HEK293 (cell line): ENCODE results near the gene KCNK15.
A peak's percentile ranks its signal among the peaks of the same experiment; 100 is the strongest.

Experiments
- CTCF ChIA-PET: fragments of 350-600 bp; formaldehyde crosslinking; extraction: SDS; loops from one replicate; lab custom pipeline; 2021; ENCODE audit warnings: antibody characterized with exemption; lab: Yijun Ruan, JAX
- POLR2A ChIA-PET: fragments of 300-600 bp; formaldehyde crosslinking; extraction: SDS; loops from one replicate; lab custom pipeline; 2020; ENCODE audit warnings: antibody characterized with exemption, inconsistent platforms; lab: Yijun Ruan, JAX
- H3K27ac ChIP-seq: fragments of 200-500 bp; sonication (Bioruptor generic); 2 replicates; pipeline ENCODE4 v1.5.1; 2014; ENCODE audit warnings: low read depth, low read length, control low read depth, inconsistent platforms; ENCODE audit errors: extremely low read depth
- H3K36me3 ChIP-seq, 2 experiments: fragments of 200-500 bp in 1 of 2; sonication (Bioruptor generic) in 1 of 2; 1 replicate in 1 of 2; 2 replicates in 1 of 2; pipeline ENCODE4 v1.5.1; 2014 to 2017; ENCODE audit warnings: inconsistent platforms in 2 of 2, low read length in 2 of 2; ENCODE audit not compliant: control insufficient read depth in 2 of 2, insufficient read depth in 1 of 2
- H3K4me1 ChIP-seq: fragments of 200-500 bp; sonication (Bioruptor generic); 2 replicates; pipeline ENCODE4 v1.5.1; 2014; ENCODE audit warnings: mild to moderate bottlenecking, low read length, inconsistent platforms; ENCODE audit not compliant: control insufficient read depth, insufficient read depth
- H3K4me3 ChIP-seq: 2 replicates; pipeline ENCODE4 v1.5.1; 2011; ENCODE audit warnings: low read depth, mild to moderate bottlenecking, control low read depth, low read length, moderate library complexity
- H3K9me3 ChIP-seq: fragments of 200-500 bp; sonication (Bioruptor generic); 2 replicates; pipeline ENCODE4 v1.5.1; 2014; ENCODE audit warnings: low read depth, low read length, inconsistent platforms; ENCODE audit not compliant: control insufficient read depth, insufficient read depth
- ATF2 ChIP-seq: fragments of 450-650 bp; formaldehyde crosslinking; IDR thresholded peaks from 2 replicates; pipeline ENCODE4 v1.5.1; 2016; ENCODE audit warnings: missing biosample characterization, missing genetic modification characterization, low read depth
- EGR2 ChIP-seq: fragments of 450-650 bp; formaldehyde crosslinking; IDR thresholded peaks from 2 replicates; pipeline ENCODE4 v1.5.1; 2016; ENCODE audit warnings: low read depth, missing biosample characterization, missing genetic modification characterization
- HOXC10 ChIP-seq: sonication (generic); formaldehyde crosslinking; IDR thresholded peaks from 2 replicates; pipeline ENCODE4 v1.8.1; 2023; ENCODE audit warnings: mild to moderate bottlenecking, missing genetic modification reagents
- TSHZ1 ChIP-seq: fragments of 450-650 bp; formaldehyde crosslinking; IDR thresholded peaks from 2 replicates; pipeline ENCODE4 v1.5.1; 2016; ENCODE audit warnings: missing biosample characterization, missing genetic modification characterization, borderline replicate concordance
- ZBTB17 ChIP-seq: fragments of 450-650 bp; formaldehyde crosslinking; IDR thresholded peaks from 2 replicates; pipeline ENCODE4 v1.5.1; 2016; ENCODE audit warnings: missing biosample characterization, missing genetic modification characterization
- ZBTB44 ChIP-seq: fragments of 450-650 bp; IDR thresholded peaks from 2 replicates; pipeline ENCODE4 v1.5.1; 2018; ENCODE audit warnings: missing biosample characterization, mild to moderate bottlenecking, missing genetic modification characterization
- ZNF18 ChIP-seq: fragments of 450-650 bp; formaldehyde crosslinking; IDR thresholded peaks from 2 replicates; pipeline ENCODE4 v1.5.1; 2016; ENCODE audit warnings: missing biosample characterization, missing genetic modification characterization
- ZNF221 ChIP-seq: fragments of 450-650 bp; formaldehyde crosslinking; IDR thresholded peaks from 2 replicates; pipeline ENCODE4 v1.5.1; 2017; ENCODE audit warnings: missing biosample characterization, missing genetic modification characterization, borderline replicate concordance
- ZNF23 ChIP-seq: fragments of 450-650 bp; formaldehyde crosslinking; IDR thresholded peaks from 2 replicates; pipeline ENCODE4 v1.5.1; 2016; ENCODE audit warnings: missing biosample characterization, missing genetic modification characterization, borderline replicate concordance
- ZNF324 ChIP-seq: fragments of 450-650 bp; formaldehyde crosslinking; IDR thresholded peaks from 2 replicates; pipeline ENCODE4 v1.5.1; 2016; ENCODE audit warnings: missing biosample characterization, missing genetic modification characterization
- ZNF394 ChIP-seq: fragments of 450-650 bp; formaldehyde crosslinking; IDR thresholded peaks from 2 replicates; pipeline ENCODE4 v1.5.1; 2016; ENCODE audit warnings: missing biosample characterization, missing genetic modification characterization, mild to moderate bottlenecking, moderate library complexity, borderline replicate concordance
- ZNF426 ChIP-seq: fragments of 450-650 bp; formaldehyde crosslinking; IDR thresholded peaks from 2 replicates; pipeline ENCODE4 v1.5.1; 2017; ENCODE audit warnings: missing biosample characterization, missing genetic modification characterization, mild to moderate bottlenecking, inconsistent platforms, moderate library complexity
- ZNF513 ChIP-seq: fragments of 450-650 bp; IDR thresholded peaks from 2 replicates; pipeline ENCODE4 v1.5.1; 2018; ENCODE audit warnings: missing biosample characterization, missing genetic modification characterization
- ZNF518A ChIP-seq: fragments of 450-650 bp; formaldehyde crosslinking; conservative IDR thresholded peaks from 2 replicates; pipeline ENCODE4 v1.5.1; 2016; ENCODE audit warnings: low read depth, missing biosample characterization, missing genetic modification characterization
- ZNF555 ChIP-seq: fragments of 450-650 bp; formaldehyde crosslinking; conservative IDR thresholded peaks from 2 replicates; pipeline ENCODE4 v1.5.1; 2017; ENCODE audit warnings: missing biosample characterization, mild to moderate bottlenecking, missing genetic modification characterization, inconsistent platforms
- ZNF600 ChIP-seq: fragments of 450-650 bp; formaldehyde crosslinking; IDR thresholded peaks from 2 replicates; pipeline ENCODE4 v1.5.1; 2016; ENCODE audit warnings: missing biosample characterization, missing genetic modification characterization
- ZNF792 ChIP-seq: fragments of 450-650 bp; formaldehyde crosslinking; IDR thresholded peaks from 2 replicates; pipeline ENCODE4 v1.5.1; 2016; ENCODE audit warnings: missing biosample characterization, missing genetic modification characterization

KCNK15 gene

GRCh38 chr20:44765701-44766347 lies 20.2 kb downstream of the KCNK15 start:
- ChIA-PET POLR2A (no interaction called here), CTCF (interaction anchor here (1.3 kb wide), 1 partner anchor 83 kb away, joined by 4 read pairs; no protein-coding TSS in a partner anchor)
- H3K27ac ChIP-seq: no peak overlapping the region
- no peaks in the 10 kb centered on the region for H3K9me3 ChIP-seq
- no peaks in the 10 kb centered on the region for H3K36me3 ChIP-seq
- no peak overlapping the region for H3K4me3 ChIP-seq
- TF ChIP-seq ZNF426 (tag by site-specific recombination) (no peak), ZNF600 (tag by site-specific recombination) (no peak), ATF2 (tag by site-specific recombination) (no peak), ZBTB44 (tag by site-specific recombination) (no peak), HOXC10 (CRISPR knock-in tag) (no peak), ZNF555 (tag by site-specific recombination) (no peak), ZNF324 (tag by site-specific recombination) (no peak), ZNF23 (peak; percentile 61; the same call in 1 of the 2 replicates), TSHZ1 (tag by site-specific recombination) (no peak), ZNF18 (tag by site-specific recombination) (no peak), ZNF792 (no peak), ZNF518A (tag by site-specific recombination) (no peak), ZNF394 (tag by site-specific recombination) (no peak), EGR2 (0 out of 2 replicates have a peak, but pooled peaks have one; percentile 16), ZNF221 (no peak), ZNF513 (tag by site-specific recombination) (no peak), ZBTB17 (tag by site-specific recombination) (peak; percentile 89)
- H3K4me1 ChIP-seq: no peaks in the 10 kb centered on the region
